SK-N-SH treated with all-trans-retinoic acid at 6 μM for 48 hours (cell line): ENCODE results near the gene PODXL2.

ENCODE experiments used
- OSR1 ChIP-seq: fragments of 250-450 bp; sonication (Bioruptor Pico); IDR thresholded peaks from 2 replicates; pipeline ENCODE4 v1.8.0; 2022; ENCODE audit warnings: moderate library complexity, mild to moderate bottlenecking, inconsistent platforms
- RARB ChIP-seq: fragments of 250-450 bp; sonication (Bioruptor Pico); IDR thresholded peaks from 2 replicates; pipeline ENCODE4 v1.8.0; 2021; ENCODE audit warnings: mild to moderate bottlenecking, moderate library complexity
- ZFP3 ChIP-seq: fragments of 250-450 bp; sonication (Bioruptor Pico); IDR thresholded peaks from 2 replicates; pipeline ENCODE4 v1.5.0; 2020; ENCODE audit warnings: mild to moderate bottlenecking, moderate library complexity

- TF ChIP-seq ZFP3 (CRISPR knock-in tag) (no peak), OSR1 (CRISPR knock-in tag) (no peak), RARB (CRISPR knock-in tag) (no peak)
Measured at GRCh38 chr3:127598841-127599570, 30.0 kb upstream of the PODXL2 start.
